ENCODE measurements around the gene IFFO2.

- TF ChIP-seq RARB (CRISPR knock-in tag; IDR thresholded peaks at IDR 0.05), result no peak
- TF ChIP-seq, protein P1, sequence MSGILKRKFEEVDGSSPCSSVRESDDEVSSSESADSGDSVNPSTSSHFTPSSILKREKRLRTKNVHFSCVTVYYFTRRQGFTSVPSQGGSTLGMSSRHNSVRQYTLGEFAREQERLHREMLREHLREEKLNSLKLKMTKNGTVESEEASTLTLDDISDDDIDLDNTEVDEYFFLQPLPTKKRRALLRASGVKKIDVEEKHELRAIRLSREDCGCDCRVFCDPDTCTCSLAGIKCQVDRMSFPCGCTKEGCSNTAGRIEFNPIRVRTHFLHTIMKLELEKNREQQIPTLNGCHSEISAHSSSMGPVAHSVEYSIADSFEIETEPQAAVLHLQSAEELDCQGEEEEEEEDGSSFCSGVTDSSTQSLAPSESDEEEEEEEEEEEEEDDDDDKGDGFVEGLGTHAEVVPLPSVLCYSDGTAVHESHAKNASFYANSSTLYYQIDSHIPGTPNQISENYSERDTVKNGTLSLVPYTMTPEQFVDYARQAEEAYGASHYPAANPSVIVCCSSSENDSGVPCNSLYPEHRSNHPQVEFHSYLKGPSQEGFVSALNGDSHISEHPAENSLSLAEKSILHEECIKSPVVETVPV (CRISPR knock-in tag; IDR thresholded peaks at IDR 0.05), result no peak
- TF ChIP-seq ARNTL (CRISPR knock-in tag; IDR thresholded peaks at IDR 0.05; ENCODE audit: borderline replicate concordance, low read depth), result no peak
- TF ChIP-seq ZFP3 (CRISPR knock-in tag; IDR thresholded peaks at IDR 0.05), result no peak
- no peak for TF ChIP-seq CREB5 (CRISPR knock-in tag; IDR thresholded peaks at IDR 0.05; ENCODE audit: low read depth)
- no peak for TF ChIP-seq CSDC2 (CRISPR knock-in tag; IDR thresholded peaks at IDR 0.05)
- no peak for TF ChIP-seq ZC3H10 (CRISPR knock-in tag; IDR thresholded peaks at IDR 0.05)
These were observed 71.7 kb downstream of the IFFO2 start for GRCh38 chr1:18884727-18885126.
